Measurements from ENCODE around the gene IL1RN.

IL1RN gene

DNA sequence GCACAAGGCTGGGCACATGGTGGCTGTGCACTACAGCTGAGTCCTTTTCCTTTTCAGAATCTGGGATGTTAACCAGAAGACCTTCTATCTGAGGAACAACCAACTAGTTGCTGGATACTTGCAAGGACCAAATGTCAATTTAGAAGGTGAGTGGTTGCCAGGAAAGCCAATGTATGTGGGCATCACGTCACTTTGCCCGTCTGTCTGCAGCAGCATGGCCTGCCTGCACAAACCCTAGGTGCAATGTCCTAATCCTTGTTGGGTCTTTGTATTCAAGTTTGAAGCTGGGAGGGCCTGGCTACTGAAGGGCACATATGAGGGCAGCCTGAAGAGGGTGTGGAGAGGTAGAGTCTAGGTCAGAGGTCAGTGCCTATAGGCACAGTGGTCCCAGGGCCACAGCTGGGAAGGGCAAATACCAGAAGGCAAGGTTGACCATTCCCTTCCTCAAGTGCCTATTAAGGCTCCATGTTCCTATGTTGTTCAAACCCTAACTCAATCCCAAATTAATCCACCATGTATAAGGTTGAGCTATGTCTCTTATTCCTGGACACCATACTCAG, 2.2 kb downstream of the IL1RN start:
- DNase-seq, result no peak

DNA sequence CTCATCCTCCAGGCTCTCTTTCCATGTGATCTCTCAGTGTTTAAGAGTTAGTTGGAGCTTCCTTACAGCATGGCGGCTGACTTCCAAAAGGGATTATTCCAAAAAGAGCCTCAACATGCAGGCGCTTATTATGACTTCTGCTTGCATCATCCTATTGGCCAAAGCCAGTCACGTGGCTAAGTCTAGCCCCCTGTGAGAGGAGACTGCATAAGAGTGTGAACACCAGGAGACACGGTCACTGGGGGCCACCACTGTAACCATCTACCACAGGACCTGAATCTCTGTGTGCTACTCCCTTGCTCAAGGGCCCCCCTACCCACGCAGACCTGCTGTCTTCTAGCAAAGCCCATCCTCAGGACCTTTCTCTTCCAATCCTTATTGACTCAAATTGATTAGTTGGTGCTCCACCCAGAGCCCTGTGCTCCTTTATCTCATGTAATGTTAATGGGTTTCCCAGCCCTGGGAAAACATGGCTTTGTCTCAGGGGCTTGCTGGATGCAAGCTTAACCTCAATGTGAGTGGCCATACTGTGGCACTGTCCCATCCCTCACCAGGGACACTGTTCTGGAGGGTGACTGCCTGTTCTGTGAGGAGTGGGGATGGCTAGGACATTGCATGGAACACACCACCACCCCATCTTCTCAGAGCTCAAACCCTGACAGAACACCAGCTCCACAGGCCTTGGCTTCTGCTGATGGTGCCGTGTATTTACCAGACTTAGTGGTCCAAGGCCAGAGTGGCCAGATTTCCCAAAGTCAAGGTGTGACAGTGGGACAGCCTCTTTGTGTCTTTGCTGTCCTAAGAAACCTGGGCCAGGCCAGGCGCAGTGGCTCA, 4.2 kb downstream of the IL1RN start:
- DNase-seq, result no peak

DNA sequence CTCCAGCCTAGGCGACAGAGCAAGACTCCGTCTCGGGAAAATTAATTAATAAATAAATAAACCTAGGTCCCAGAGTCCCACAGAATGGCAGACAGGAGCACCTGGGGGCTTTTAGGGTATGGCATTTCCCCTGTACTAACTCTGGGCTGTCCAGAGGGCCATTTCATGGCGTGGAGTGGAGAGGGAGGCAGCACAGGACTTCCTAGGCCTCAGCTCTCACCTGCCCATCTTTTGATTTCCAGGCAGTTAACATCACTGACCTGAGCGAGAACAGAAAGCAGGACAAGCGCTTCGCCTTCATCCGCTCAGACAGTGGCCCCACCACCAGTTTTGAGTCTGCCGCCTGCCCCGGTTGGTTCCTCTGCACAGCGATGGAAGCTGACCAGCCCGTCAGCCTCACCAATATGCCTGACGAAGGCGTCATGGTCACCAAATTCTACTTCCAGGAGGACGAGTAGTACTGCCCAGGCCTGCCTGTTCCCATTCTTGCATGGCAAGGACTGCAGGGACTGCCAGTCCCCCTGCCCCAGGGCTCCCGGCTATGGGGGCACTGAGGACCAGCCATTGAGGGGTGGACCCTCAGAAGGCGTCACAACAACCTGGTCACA, 5.1 kb downstream of the IL1RN start:
- no peak for DNase-seq

DNA sequence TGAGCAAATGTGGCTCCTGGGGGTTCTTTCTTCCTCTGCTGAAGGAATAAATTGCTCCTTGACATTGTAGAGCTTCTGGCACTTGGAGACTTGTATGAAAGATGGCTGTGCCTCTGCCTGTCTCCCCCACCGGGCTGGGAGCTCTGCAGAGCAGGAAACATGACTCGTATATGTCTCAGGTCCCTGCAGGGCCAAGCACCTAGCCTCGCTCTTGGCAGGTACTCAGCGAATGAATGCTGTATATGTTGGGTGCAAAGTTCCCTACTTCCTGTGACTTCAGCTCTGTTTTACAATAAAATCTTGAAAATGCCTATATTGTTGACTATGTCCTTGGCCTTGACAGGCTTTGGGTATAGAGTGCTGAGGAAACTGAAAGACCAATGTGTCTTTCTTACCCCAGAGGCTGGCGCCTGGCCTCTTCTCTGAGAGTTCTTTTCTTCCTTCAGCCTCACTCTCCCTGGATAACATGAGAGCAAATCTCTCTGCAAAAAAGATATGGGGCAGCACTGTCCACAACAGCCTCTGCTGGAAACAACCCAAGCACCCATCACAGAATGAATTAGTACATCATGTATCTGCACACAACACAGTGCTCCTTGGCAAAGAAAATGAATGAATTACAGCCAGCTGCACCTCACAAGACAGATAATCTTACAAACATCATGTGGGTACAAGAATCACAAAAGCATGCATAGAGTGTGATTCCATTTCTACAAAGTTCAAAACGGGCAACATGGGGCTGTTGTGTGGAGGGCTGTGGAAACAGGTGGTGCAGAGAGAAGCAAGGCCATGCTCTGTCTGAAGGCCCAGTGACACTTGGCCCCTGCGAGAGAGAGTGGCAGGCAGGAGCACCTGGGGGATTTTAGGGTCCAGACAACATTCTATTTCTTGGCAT, 6.6 kb downstream of the IL1RN start:
- DNase-seq, result peak; percentile 48

DNA sequence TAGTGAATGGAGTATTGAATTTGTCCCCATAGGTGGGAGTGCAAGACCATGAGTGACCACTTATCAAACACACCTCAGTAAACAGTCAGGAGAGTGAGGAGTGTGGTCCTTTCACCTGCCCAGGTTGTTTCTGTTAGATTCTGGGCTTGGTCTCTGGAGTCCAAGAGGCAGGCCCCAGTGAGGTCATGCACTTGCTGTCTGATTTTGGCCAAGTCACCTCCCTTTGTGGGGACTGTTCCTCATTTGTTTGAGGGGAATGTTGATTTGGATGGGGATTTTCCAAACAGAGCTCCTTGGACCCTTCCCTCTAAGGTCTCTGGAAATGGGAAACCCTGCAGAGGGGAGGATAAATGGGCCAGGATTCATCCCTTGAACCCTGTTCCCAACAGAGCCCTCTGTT, 7.3 kb downstream of the IL1RN start:
- no peak for DNase-seq

DNA sequence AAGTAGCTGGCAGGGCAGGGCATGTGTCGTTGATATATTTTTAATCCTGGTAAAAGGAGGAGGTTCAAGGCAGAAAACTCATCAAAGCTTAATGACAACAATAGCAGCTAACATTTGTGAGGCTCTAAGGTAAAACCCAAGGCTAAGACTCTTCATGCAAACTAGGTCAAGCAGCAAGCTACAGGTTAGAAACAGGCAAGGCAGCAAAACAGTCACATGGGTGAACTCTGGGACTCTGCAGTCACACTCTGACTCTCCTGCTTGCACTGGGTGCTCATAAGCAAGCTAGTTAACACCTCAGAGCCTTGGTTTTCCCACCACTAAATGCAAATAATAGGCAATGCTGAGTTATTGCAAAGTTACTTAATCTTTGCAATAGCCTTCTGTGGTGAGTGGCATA, 7.9 kb downstream of the IL1RN start:
- DNase-seq, result peak; percentile 45

DNA sequence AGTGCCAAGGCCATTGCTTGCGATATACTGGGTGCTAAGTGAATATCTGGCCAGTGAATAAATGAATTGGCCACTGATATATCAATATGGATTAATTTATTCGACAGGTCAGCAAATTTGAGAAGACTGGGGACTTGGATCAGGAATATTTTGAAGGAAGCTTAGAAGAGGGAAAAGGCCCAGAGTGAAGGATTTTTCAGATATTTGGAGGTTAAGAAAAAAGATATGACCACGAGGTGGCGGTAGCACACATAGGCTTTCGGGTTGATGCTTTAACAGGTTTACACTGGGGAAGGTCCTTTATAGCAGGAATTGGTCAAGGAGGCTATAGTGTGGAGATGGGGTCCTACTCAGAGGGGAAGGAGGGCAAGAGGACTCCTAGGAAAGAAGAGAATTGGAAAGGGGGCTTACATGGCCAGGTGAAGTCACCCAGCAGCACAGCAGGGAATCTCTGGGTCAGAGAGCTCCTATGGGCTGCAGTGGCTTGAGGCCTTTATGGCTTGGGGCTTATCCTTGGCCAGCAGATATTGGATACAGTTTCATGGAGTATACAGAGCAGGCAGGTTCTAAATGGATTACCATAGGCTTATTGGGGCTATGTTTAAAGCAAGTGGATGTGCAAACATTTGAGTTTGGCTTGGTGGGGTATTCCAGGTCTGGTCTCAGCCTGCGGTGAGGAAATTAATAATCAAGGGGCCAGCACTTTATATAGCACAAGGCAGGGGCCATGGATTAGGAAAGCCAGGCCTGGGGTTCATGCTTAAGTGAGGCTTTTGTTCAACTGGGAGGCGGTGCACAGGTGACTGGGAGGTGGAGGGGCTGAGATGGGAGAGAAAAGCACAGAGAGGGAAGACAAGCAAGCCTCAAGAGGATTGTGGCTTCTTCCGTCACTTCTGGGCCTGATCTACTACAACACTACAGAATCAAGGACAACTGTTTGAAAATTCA, 9.7 kb downstream of the IL1RN start:
- DNase-seq, result no peak

DNA sequence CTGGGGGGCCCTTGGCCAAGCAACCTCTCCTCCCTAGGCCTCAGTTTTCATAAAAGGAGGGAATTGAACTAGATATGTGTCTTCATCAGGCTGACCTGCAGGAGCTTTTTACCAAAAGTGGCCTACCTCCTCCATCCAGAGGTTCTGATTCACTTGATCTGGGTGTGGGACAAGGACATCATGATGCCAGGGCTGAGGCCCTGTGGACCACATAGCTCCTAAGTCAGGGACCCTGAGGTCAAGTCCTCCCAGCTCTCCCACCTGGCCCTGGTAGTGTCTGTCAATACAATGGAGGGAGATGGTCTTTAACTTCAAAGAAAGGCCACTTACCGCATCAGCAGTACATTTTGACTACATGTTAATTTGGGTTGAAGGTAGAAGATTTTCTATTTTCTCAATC, 10.4 kb downstream of the IL1RN start:
- no peak for DNase-seq

DNA sequence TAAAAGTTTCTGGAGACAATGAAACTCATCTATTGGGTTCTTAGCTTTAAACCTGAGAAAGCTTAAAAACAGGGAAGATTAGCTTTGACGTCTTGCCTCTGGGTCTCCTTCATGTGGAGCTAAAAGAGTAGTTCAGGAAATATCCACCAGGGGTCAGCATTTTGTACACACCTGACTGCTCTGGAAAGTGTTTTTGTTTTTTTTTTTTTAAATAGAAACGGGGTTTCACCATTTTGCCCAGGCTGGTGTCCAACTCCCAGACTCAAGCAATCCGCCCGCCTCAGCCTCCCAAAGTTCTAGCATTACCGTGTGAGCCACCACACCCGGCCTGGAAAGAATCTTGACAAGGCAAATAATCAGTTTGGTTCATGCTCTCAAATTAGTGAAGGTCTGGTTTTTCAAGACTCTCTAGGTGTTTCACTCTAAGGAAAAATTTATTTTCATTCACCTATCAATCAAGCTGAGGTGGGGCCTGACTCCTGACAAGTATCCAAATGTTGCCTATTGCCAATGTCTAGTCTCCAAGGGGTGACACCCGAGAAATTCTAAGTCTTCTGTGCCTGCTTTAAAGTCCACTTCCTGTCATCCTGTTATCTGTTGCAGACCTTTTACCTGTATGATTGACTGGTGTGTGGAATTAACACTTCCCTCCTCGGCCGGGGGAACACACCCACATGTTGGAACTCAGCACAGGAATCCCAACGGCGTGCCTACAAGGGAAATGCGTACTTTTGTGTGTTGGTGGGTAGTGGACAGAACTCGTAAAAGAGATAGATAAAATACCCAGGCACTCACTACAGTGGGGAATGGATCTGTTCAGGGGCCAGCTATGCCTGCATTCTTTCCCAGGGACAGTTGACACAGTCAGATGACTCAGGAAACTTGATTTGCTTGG, 11.3 kb downstream of the IL1RN start:
- no peak for DNase-seq

DNA sequence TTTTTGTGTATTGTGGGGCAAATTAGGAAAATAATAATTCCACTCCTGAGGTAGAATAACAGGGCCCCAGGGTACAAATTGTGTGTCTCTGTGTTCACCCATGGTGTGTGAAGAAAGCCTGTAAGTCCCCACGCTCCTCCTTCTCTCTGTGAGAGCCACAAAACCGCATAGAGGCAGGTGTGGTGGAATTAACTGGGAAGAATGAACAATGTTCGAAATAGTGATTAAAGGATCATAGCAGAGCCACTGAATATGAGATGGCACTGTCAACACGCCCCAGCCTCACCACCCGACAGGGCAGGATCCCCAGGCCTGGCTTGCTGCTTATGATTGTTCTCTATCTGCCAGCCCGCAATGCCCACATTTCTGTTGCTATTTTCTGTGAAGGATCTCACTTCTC, 14.1 kb downstream of the IL1RN start:
- no peak for DNase-seq

DNA sequence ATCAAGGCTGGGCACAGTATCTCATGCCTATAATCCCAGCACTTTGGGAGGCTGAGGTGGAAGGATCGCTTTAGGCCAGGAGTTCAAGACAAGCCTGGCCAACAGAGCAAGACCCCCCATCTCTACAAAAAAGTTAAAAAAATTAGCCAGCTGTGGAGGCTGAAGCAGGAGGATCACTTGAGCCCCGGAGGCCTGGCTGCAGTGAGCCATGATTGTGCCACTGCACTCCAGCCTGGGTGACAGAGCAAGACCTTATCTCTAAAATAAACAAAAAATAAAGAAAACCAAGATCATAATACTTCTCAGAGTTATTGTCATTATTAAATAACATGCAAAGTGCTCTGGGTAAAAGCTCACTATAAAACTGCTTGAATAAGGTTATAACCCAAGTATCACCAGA, 14.9 kb downstream of the IL1RN start:
- no peak for DNase-seq

DNA sequence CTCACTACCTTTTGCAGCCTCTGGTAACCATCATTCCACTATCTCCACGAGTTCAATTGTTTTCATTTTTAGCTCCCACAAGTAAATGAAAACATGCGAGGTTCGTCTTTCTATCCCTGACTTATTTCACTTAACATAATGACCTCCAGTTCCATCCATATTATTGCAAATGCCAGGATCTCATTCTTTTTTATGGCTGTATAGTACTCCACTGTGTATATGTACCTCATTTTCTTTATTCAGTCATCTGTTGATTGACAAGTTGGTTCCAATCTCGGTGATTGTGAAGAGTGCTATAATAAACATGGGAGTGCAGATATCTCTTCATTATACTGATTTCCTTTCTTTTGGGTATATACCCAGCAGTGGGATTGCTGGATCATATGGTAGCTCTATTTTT, 16.9 kb downstream of the IL1RN start:
- no peak for DNase-seq

DNA sequence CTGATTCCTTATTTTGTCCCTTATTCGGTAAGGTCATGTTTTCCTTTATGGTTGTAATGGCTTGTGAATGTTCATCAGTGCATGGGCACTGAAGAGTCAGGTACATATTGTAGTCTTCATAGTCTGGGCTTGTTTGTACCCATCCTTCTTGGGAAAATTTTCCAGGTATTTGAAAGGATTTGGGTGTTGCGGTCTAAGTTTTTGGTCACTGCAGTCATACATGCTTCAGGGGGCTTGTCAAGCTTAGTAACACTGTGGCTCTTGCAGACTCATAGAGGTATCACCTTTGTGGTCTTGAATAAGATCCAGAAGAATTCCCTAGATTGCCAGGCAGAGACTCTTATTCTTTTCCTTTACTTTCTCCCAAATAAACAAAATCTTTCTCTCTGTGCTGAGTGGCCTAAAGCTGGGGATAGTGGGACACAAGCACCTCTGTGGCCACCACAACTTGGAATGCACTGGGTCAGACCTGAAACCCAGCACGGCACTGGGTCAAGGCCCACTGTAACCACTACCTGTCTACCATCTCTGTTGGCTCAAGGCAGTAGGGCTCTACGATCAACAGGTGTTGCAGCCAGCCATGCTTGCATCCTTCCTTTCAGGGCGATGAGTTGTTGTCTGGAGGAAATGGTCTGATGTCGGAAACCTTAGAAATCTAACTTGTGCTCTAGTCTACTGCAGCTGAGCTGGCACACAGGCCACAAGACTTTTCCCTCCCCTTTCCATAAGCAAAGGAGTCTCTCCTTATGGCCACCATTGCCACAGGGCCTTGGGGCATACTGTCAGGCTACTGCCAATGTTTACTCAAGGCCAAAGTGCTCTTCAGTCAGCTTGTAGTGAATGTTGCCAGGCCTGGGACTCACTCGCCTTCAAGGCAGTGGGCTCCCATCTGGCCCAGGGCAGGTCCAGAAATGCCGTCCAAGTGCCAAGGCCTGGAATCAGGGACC, 21.5 kb downstream of the IL1RN start:
- no peak for DNase-seq

DNA sequence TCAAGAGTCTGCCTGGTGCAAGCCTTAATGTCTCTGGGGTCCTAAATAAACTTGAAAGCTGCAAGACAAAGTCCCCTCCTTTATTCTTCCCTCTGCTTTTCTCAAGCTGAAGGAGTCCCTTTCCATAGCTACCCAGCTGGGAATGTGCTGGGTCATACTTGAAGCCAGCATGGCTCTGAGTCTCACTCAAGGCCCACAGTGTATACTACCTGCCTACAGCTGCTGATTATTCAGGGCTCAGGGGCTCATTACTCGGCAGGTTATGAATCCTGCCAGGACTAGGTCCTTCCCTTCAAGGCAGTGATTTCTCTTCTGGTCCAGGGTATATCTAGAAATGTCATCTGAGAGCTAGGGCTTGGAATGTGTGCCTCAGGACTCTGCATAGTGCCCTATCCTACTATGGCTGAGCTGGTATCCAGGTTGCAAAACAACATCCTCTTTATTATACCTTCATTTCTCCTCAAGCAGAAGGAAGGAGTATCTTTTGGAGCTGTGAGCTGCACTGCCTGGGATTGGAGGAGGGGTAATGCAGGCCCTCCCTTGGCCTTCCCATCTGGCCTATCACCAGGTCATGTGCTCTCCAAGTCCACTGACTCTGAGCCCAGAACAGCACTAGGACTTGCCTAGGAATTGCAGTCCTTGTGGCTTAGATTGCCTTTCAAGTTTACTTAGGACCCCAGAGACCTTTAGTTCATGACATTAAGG, 22.3 kb downstream of the IL1RN start:
- no peak for DNase-seq

DNA sequence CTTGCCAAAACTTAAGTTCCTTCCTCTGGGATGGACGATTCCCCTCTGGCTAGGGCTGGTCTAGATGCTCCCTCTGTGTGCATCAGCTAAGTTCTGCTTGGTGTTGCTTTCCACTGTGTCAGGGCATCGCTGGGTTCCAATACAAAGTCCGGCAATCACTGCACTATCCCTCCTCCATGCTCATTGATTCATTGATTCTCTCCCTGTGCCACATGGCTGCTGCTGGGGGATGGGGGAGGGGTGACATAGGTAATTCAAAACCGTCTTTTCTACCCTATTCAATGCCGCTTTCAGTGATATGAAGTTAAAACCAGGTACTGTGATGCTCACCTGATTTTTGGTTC, 22.8 kb downstream of the IL1RN start:
- no peak for DNase-seq

DNA sequence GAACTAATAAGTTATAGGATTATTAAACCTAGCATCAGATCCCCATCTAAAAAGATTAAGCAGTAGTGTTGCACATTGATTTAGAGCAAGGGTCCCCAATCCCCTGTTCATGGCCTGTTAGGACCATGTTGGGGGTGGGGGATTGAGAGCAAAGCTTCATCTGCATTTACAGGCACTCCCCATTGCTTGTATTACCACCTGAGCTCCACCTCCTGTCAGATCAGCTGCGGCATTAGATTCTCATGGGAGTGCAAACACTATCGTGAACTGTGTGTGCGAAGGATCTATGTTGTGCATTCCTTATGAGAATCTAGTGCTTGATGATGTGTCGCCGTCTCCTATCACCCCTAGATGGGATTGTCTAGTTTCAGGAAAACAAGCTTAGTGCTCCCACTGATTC, 27.9 kb downstream of the IL1RN start:
- DNase-seq, result no peak

DNA sequence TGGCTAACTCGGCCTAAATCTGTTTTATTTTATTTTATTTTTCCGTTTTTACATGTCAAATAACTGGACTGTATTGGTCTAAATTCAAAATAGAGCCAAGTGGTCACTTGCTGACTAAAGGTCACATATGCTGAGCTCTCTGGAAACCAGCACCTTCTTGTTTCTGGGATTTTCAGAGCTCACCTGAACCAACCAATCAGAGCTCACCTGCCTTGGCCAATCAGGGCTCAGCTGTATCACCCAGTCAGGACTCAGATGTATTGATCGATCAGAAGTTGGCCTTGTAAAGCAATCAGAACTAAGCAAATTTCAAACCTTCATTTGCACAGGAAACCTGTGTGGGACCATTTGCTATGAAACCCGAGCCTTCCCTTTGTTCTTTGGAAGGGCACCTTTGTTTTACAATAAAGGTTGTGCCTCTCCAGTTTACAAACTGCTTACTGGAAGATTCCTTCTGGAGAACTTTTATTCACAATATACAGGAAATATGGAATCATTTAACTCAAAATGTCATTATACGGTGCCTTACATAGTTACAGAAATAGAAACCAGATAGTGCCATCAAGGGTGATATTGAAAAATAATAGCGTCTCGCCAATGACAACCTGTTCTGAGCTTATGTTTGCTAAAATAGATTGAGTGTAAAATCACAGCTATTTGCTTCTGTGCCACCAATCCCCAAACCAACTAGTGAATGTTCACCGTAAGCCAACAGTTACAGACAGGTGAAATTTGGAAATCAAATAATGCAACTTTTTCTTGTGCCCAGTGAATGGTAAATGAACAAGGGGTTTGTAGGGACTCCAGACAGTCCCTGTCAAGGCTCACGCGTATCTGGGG, 29.1 kb downstream of the IL1RN start:
- DNase-seq, result no peak

DNA sequence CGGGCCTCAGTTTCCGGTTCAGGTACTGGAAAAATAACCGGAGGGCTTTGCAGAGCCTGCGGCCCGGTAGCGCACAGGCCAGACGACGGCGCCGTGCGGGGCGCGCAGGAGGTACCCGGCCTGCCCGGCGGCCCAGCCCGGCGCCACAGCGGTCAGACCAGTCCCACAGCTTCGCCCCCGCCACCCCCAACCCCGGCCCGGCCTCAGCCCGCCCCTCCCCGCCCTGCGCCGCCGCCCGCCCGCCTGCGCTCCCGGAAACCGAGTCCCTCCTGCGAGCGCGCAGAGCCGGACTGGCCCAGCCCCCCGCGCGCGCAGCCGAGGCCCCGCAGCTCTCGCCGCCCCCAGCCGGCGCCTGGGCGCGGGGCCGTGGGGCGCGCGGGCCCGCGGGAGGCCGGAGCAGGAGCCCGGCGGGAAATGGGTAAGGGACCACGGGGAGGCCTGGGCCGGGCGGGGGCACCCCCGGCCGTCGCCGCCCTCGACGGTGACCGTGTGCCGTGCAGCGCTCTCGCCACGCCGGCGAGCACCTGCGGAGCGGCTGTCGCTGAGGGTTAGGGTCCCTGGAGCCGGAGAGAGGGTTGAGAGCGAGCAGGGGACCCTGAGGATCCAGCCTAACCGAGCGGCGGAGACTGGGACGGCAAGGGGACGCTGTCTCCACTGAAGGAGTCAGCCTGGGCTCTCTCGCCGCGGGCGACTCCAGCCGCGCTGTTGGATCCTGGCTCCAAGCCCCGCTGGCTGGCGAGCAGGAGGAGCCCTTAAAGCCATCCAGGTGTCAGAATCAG, 29.9 kb downstream of the IL1RN start:
- peak; percentile 34 for DNase-seq
